HEK293 (cell line): ENCODE data around the gene CENPM.

Source experiments
- CTCF ChIA-PET: fragments of 350-600 bp; formaldehyde crosslinking; extraction: SDS; loops from one replicate; lab custom pipeline; 2021; ENCODE audit warnings: antibody characterized with exemption; lab: Yijun Ruan, JAX
- POLR2A ChIA-PET: fragments of 300-600 bp; formaldehyde crosslinking; extraction: SDS; loops from one replicate; lab custom pipeline; 2020; ENCODE audit warnings: antibody characterized with exemption, inconsistent platforms; lab: Yijun Ruan, JAX
- H3K27ac ChIP-seq: fragments of 200-500 bp; sonication (Bioruptor generic); 2 replicates; pipeline ENCODE4 v1.5.1; 2014; ENCODE audit warnings: low read depth, low read length, control low read depth, inconsistent platforms; ENCODE audit errors: extremely low read depth
- H3K36me3 ChIP-seq, 2 experiments: fragments of 200-500 bp in 1 of 2; sonication (Bioruptor generic) in 1 of 2; 1 replicate in 1 of 2; 2 replicates in 1 of 2; pipeline ENCODE4 v1.5.1; 2014 to 2017; ENCODE audit warnings: inconsistent platforms in 2 of 2, low read length in 2 of 2; ENCODE audit not compliant: control insufficient read depth in 2 of 2, insufficient read depth in 1 of 2
- H3K4me1 ChIP-seq: fragments of 200-500 bp; sonication (Bioruptor generic); 2 replicates; pipeline ENCODE4 v1.5.1; 2014; ENCODE audit warnings: mild to moderate bottlenecking, low read length, inconsistent platforms; ENCODE audit not compliant: control insufficient read depth, insufficient read depth
- H3K4me3 ChIP-seq: 2 replicates; pipeline ENCODE4 v1.5.1; 2011; ENCODE audit warnings: low read depth, mild to moderate bottlenecking, control low read depth, low read length, moderate library complexity
- H3K9me3 ChIP-seq: fragments of 200-500 bp; sonication (Bioruptor generic); 2 replicates; pipeline ENCODE4 v1.5.1; 2014; ENCODE audit warnings: low read depth, low read length, inconsistent platforms; ENCODE audit not compliant: control insufficient read depth, insufficient read depth
- GLI2 ChIP-seq: fragments of 450-650 bp; formaldehyde crosslinking; IDR thresholded peaks from 2 replicates; pipeline ENCODE4; 2017; ENCODE audit warnings: missing biosample characterization, missing genetic modification characterization, low read depth, borderline replicate concordance
- KLF9 ChIP-seq: fragments of 450-650 bp; formaldehyde crosslinking; IDR thresholded peaks from 2 replicates; pipeline ENCODE4 v1.5.1; 2016; ENCODE audit warnings: missing biosample characterization, missing genetic modification characterization, low read depth
- RBAK ChIP-seq: fragments of 450-650 bp; formaldehyde crosslinking; IDR thresholded peaks from 2 replicates; pipeline ENCODE4 v1.5.1; 2016; ENCODE audit warnings: missing biosample characterization, missing genetic modification characterization
- SALL2 ChIP-seq: fragments of 450-650 bp; formaldehyde crosslinking; IDR thresholded peaks from 2 replicates; pipeline ENCODE4 v1.5.0; 2017; ENCODE audit warnings: missing biosample characterization, mild to moderate bottlenecking, missing genetic modification characterization, borderline replicate concordance
- SCRT2 ChIP-seq: fragments of 450-650 bp; formaldehyde crosslinking; IDR thresholded peaks from 2 replicates; pipeline ENCODE4 v1.5.1; 2016; ENCODE audit warnings: missing biosample characterization, missing genetic modification characterization
- ZBTB17 ChIP-seq: fragments of 450-650 bp; formaldehyde crosslinking; IDR thresholded peaks from 2 replicates; pipeline ENCODE4 v1.5.1; 2016; ENCODE audit warnings: missing biosample characterization, missing genetic modification characterization
- ZBTB21 ChIP-seq: fragments of 450-650 bp; formaldehyde crosslinking; IDR thresholded peaks from 2 replicates; pipeline ENCODE4 v1.5.1; 2017; ENCODE audit warnings: missing biosample characterization, missing genetic modification characterization
- ZNF133 ChIP-seq: fragments of 450-650 bp; formaldehyde crosslinking; IDR thresholded peaks from 2 replicates; pipeline ENCODE4 v1.5.1; 2016; ENCODE audit warnings: missing biosample characterization, missing genetic modification characterization
- ZNF16 ChIP-seq: fragments of 450-650 bp; formaldehyde crosslinking; IDR thresholded peaks from 2 replicates; pipeline ENCODE4 v1.5.1; 2016; ENCODE audit warnings: low read depth, missing biosample characterization, missing genetic modification characterization
- ZNF184 ChIP-seq: fragments of 450-650 bp; IDR thresholded peaks from 2 replicates; pipeline ENCODE4 v1.5.1; 2018; ENCODE audit warnings: missing biosample characterization, mild to moderate bottlenecking, missing genetic modification characterization
- ZNF2 ChIP-seq: fragments of 450-650 bp; formaldehyde crosslinking; IDR thresholded peaks from 2 replicates; pipeline ENCODE4 v1.5.1; 2016; ENCODE audit warnings: missing biosample characterization, missing genetic modification characterization
- ZNF350 ChIP-seq: fragments of 450-650 bp; formaldehyde crosslinking; IDR thresholded peaks from 2 replicates; pipeline ENCODE4 v1.5.0; 2017; ENCODE audit warnings: missing biosample characterization, mild to moderate bottlenecking, missing genetic modification characterization
- ZNF596 ChIP-seq: fragments of 450-650 bp; IDR thresholded peaks from 2 replicates; pipeline ENCODE4 v1.5.0; 2018; ENCODE audit warnings: missing biosample characterization, mild to moderate bottlenecking, missing genetic modification characterization, moderate library complexity
- ZNF654 ChIP-seq: fragments of 450-650 bp; formaldehyde crosslinking; IDR thresholded peaks from 2 replicates; pipeline ENCODE4 v1.5.1; 2016; ENCODE audit warnings: low read depth, missing biosample characterization, missing genetic modification characterization
- ZNF660 ChIP-seq: fragments of 450-650 bp; IDR thresholded peaks from 2 replicates; pipeline ENCODE4 v1.5.1; 2018; ENCODE audit warnings: missing biosample characterization, mild to moderate bottlenecking, missing genetic modification characterization
- ZNF707 ChIP-seq: fragments of 450-650 bp; formaldehyde crosslinking; IDR thresholded peaks from 2 replicates; pipeline ENCODE4 v1.5.1; 2016; ENCODE audit warnings: missing biosample characterization, missing genetic modification characterization
- TF ChIP-seq, protein P1 (sequence below): fragments of 450-650 bp; formaldehyde crosslinking; IDR thresholded peaks from 2 replicates; pipeline ENCODE4 v1.5.1; 2016; ENCODE audit warnings: missing biosample characterization, missing genetic modification characterization
- TF ChIP-seq, protein P2 (sequence below): fragments of 450-650 bp; IDR thresholded peaks from 2 replicates; pipeline ENCODE4 v1.5.1; 2018; ENCODE audit warnings: missing biosample characterization, mild to moderate bottlenecking, missing genetic modification characterization

Gene CENPM

DNA sequence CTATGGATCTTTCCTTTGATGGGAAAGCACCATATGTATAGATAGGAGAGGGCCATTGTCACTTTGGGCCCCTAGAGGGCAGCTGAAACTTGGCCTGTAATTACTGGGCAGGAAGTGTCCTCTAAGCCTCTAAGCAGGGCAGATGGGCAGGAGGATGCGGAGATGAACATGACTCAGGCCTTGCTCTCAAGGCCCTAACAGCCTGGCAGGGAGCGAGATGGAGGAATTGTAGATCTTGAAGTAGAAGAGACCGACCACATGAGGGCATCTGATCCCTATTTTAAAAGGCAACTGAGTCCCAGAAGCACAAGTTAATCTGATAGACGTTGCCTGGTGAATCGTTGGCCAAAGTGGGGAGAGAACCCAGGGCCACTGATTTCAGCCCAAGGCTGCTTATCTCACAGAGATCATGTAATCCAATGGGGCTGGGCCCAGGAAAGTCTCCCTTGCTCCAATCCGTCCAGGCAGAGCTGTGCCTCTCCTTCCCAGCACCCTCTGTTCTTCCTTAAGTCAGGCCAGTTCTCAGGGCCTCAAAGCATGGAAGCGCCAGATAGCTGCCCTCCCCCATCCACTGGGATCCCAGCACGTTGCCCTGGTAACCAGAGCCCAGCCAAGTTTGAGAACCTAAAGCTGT is 19.8 kb upstream of the CENPM start:
- Histone ChIP-seq H3K4me1 (peaks cover 11% of the 10 kb centered on the region), H3K27ac (no peak overlapping the region), H3K36me3 (no peaks in the 10 kb centered on the region), H3K4me3 (no peak overlapping the region), H3K9me3 (no peaks in the 10 kb centered on the region)
- ChIA-PET POLR2A (interaction anchor here (0.6 to 0.7 kb wide), 3 partner anchors 22 to 402 kb away, joined by 3 to 5 read pairs (median 4); partner anchors contain the start of gene TNFRSF13C), CTCF (interaction anchor here (0.5 to 2.4 kb wide), 19 partner anchors 9 to 603 kb away, joined by 3 to 16 read pairs (median 4); partner anchors contain the start of gene NDUFA6)
- peak; percentile 25; the same call in 1 of the 2 replicates for TF ChIP-seq ZBTB17
- no peak for TF ChIP-seq ZBTB21
- TF ChIP-seq ZNF654 (tag by site-specific recombination) = peak; percentile 58
- TF ChIP-seq, protein P1, sequence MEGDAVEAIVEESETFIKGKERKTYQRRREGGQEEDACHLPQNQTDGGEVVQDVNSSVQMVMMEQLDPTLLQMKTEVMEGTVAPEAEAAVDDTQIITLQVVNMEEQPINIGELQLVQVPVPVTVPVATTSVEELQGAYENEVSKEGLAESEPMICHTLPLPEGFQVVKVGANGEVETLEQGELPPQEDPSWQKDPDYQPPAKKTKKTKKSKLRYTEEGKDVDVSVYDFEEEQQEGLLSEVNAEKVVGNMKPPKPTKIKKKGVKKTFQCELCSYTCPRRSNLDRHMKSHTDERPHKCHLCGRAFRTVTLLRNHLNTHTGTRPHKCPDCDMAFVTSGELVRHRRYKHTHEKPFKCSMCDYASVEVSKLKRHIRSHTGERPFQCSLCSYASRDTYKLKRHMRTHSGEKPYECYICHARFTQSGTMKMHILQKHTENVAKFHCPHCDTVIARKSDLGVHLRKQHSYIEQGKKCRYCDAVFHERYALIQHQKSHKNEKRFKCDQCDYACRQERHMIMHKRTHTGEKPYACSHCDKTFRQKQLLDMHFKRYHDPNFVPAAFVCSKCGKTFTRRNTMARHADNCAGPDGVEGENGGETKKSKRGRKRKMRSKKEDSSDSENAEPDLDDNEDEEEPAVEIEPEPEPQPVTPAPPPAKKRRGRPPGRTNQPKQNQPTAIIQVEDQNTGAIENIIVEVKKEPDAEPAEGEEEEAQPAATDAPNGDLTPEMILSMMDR (tag by site-specific recombination) = peak; percentile 77; the same call in 1 of the 2 replicates

DNA sequence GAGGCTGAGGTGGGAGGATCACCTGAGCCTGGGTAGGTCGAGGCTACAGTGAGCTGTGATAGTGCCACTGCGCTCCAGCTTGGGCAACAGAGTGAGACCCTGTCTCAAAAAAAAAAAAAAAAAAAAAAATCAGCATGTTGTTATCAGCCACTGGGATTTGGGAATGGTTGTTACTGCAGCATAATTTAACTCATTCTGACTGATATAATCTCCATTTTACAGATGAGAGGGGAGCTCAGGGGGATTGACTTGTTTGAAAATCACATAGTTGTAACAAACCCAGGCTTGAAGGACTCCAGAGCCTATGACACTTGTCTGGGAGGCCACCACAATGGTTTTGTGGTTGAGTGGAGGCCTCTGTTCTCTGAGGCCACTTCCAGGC is 19.3 kb upstream of the CENPM start:
- CTCF ChIA-PET = interaction anchor here (0.5 to 2.2 kb wide), 15 partner anchors 9 to 1099 kb away, joined by 3 to 6 read pairs (median 4); partner anchors contain the start of gene NDUFA6

DNA sequence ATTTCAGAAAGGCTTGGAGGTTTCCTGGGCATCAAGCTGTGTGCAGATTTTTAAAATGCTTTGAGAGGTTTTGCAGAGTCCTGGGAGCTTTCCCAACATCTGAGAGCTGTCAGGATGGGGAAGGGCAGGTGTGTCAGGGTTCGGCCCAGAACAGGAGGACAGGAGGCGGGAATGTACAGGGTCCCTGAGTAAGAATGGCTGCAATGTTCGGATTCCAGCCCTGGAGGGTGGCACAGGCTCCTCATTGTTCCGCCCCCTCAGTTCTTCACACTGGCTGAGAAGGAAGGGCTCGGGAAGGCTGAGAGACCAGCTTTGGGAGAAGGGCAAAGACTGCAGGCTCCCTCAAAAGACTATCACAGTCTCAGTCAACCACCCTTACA is 17.1 kb upstream of the CENPM start:
- no peaks in the 10 kb centered on the region for H3K9me3 ChIP-seq
- TF ChIP-seq ZNF707 (tag by site-specific recombination) (no peak), ZNF596 (tag by site-specific recombination) (no peak), SALL2 (tag by site-specific recombination) (no peak), KLF9 (tag by site-specific recombination) (no peak), ZNF660 (tag by site-specific recombination) (no peak), ZNF133 (tag by site-specific recombination) (no peak), ZNF350 (no peak), SCRT2 (no peak), GLI2 (tag by site-specific recombination) (no peak), ZNF2 (tag by site-specific recombination) (no peak), ZNF16 (tag by site-specific recombination) (no peak)
- TF ChIP-seq, all 188 proteins: peak for 0
- Histone ChIP-seq H3K36me3 (no peaks in the 10 kb centered on the region), H3K4me3 (no peak overlapping the region), H3K4me1 (peaks cover 21% of the 10 kb centered on the region), H3K27ac (no peak overlapping the region)
- POLR2A ChIA-PET = interaction anchor here (1.5 kb wide), 1 partner anchor 17 kb away, joined by 6 read pairs; the partner anchor contains the start of gene CENPM
- CTCF ChIA-PET = interaction anchor here (0.7 to 1.6 kb wide), 3 partner anchors 13 to 149 kb away, joined by 3 to 6 read pairs (median 4); no protein-coding TSS in a partner anchor

More for the DNA sequence above, 19.3 kb upstream of the CENPM start:
- TF ChIP-seq ZNF184 (tag by site-specific recombination) (no peak), RBAK (tag by site-specific recombination) (0 out of 2 replicates have a peak, but pooled peaks have one; percentile 47)
- TF ChIP-seq, protein P2, sequence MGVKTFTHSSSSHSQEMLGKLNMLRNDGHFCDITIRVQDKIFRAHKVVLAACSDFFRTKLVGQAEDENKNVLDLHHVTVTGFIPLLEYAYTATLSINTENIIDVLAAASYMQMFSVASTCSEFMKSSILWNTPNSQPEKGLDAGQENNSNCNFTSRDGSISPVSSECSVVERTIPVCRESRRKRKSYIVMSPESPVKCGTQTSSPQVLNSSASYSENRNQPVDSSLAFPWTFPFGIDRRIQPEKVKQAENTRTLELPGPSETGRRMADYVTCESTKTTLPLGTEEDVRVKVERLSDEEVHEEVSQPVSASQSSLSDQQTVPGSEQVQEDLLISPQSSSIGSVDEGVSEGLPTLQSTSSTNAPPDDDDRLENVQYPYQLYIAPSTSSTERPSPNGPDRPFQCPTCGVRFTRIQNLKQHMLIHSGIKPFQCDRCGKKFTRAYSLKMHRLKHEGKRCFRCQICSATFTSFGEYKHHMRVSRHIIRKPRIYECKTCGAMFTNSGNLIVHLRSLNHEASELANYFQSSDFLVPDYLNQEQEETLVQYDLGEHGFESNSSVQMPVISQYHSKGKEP (tag by site-specific recombination) = no peak
- POLR2A ChIA-PET = no interaction called here
- Histone ChIP-seq H3K4me1 (peaks cover 11% of the 10 kb centered on the region), H3K4me3 (no peak overlapping the region), H3K36me3 (no peaks in the 10 kb centered on the region), H3K9me3 (no peaks in the 10 kb centered on the region), H3K27ac (no peak overlapping the region)
